BJ (cell line): ENCODE data around the gene SNX10. TPM values are rescaled to one million over a fixed set of nuclear protein-coding genes. Genes with fewer than 3 reads are reported as not detected.

Experiments used
- CTCF ChIA-PET: fragments of 350-600 bp; formaldehyde crosslinking; extraction: SDS; loops from one replicate; lab custom pipeline; 2021; ENCODE audit warnings: antibody characterized with exemption, inconsistent platforms; lab: Yijun Ruan, JAX
- POLR2A ChIA-PET: fragments of 300-600 bp; sonication (Branson Sonifier 250); formaldehyde crosslinking; extraction: SDS; loops from one replicate; lab custom pipeline; 2021; ENCODE audit warnings: antibody characterized with exemption; lab: Charles Lee
- DNase-seq: peaks from one replicate; pipeline ENCODE4 v3.0.0-alpha.2; 2011; ENCODE audit warnings: low read depth
- H3K27me3 ChIP-seq: 2 replicates; pipeline ENCODE4 v1.6.0; 2011; ENCODE audit warnings: low read length; ENCODE audit not compliant: control insufficient read depth, insufficient read depth
- H3K36me3 ChIP-seq: 2 replicates; pipeline ENCODE4 v1.5.1; 2011; ENCODE audit warnings: low read length; ENCODE audit not compliant: control insufficient read depth, insufficient read depth
- H3K4me3 ChIP-seq: 2 replicates; pipeline ENCODE4 v1.5.1; 2011; ENCODE audit warnings: low read depth, mild to moderate bottlenecking, control low read depth, low read length
- polyA plus RNA-seq: library from polyadenylated mRNA; depleted of rRNA; stranded (reverse); fragments of >200 nt; gene quantifications from 2 replicates; pipeline ENCODE4 v1.2.3, GENCODE V29; 2011
- TF ChIP-seq, protein P1 (sequence below): IDR thresholded peaks from 2 replicates; pipeline ENCODE4 v1.5.1; 2011; ENCODE audit warnings: low read depth, mild to moderate bottlenecking, control low read depth, inconsistent platforms, low read length, moderate library complexity; ENCODE audit not compliant: insufficient read depth

SNX10 gene
- polyA plus RNA-seq, 1 experiment = not detected

DNA sequence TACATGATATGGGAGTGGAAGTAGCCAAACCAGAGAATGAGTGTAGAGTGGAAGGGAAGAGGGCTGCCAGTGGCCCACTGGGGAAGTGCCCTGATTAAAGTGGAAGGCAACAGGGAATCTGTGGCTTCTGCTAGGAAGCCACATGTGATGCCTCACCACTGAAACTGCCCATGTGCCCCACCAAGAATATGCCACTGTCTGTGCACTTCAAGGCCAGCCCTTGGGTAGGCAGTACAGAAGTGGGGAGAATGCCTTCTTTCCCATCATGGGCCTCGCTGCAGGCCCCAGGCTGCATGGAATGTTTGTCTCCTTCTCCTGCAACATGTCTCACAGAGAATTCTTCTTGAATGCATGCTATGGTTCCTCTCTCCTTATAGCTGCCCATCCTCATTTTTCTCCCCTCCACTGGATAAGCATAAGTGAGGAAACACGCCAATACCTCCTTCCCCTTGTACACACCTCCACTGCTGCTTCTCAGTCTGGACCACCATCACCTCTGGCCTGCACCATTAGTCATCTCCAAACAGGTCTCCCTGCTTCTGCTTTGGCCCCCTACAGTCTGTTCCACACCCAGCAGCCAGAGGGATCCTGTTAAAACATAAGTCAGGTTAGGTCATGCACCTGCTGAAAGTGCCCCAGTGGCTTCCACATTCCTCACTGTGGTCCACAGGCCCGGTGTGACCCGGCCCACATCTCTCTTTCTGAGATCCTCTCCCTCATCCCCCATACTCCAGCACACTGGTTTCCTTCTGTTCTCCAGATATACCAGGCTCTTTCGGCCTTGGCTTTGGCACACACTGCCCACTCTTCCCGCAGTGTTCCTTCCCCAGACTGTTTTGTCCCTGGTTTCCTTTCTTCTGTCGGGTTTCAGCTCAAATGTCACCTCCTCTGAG, 37.1 kb downstream of the SNX10 start:
- no peak overlapping the region for H3K4me3 ChIP-seq
- ChIA-PET POLR2A (no interaction called here), CTCF (interaction anchor here (0.7 kb wide), 1 partner anchor 19 kb away, joined by 3 read pairs; no protein-coding TSS in a partner anchor)
- no peaks in the 10 kb centered on the region for H3K36me3 ChIP-seq
- TF ChIP-seq, protein P1, sequence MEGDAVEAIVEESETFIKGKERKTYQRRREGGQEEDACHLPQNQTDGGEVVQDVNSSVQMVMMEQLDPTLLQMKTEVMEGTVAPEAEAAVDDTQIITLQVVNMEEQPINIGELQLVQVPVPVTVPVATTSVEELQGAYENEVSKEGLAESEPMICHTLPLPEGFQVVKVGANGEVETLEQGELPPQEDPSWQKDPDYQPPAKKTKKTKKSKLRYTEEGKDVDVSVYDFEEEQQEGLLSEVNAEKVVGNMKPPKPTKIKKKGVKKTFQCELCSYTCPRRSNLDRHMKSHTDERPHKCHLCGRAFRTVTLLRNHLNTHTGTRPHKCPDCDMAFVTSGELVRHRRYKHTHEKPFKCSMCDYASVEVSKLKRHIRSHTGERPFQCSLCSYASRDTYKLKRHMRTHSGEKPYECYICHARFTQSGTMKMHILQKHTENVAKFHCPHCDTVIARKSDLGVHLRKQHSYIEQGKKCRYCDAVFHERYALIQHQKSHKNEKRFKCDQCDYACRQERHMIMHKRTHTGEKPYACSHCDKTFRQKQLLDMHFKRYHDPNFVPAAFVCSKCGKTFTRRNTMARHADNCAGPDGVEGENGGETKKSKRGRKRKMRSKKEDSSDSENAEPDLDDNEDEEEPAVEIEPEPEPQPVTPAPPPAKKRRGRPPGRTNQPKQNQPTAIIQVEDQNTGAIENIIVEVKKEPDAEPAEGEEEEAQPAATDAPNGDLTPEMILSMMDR = no peak
- no peaks in the 10 kb centered on the region for H3K27me3 ChIP-seq
- DNase-seq = no peak

DNA sequence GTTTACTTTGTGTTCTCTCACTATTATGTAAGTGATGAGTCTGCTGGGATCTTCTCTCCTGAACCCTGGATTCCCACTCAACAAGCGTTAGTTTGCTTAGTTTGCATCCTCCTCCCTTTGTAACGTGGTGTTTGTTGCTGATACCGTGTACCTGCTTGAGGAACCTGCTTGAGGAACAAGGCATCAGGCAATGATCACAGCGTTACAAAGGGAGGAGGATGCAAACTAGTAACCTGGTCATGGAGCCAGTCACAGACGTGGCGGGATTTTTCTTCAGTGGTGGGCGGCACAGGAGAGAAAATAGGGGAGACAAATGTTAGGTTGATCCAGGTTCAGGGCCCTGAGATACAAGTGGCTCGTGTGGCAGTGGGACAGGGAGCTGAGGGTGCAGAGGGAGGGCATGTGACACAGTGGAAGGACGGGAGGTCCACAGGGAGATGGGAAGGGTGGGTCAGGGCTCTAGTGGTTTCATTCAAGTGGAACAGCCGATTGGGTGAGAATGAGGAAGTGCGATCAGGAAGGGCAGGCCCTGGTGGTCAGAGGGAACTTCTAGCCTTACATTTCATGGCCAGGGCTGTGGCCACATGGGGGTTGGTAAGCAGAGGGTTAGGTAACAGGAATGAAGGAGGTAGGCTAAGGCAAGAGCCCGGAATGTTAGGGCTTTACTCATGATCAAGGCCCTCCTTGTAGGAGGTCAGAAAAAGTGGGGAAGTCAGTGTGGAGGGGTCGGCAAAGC, 38.0 kb downstream of the SNX10 start:
- Histone ChIP-seq H3K4me3 (no peak overlapping the region), H3K36me3 (no peaks in the 10 kb centered on the region), H3K27me3 (no peaks in the 10 kb centered on the region)
- TF ChIP-seq, protein P1 = no peak
- ChIA-PET POLR2A (no interaction called here), CTCF (no interaction called here)
- DNase-seq = no peak

DNA sequence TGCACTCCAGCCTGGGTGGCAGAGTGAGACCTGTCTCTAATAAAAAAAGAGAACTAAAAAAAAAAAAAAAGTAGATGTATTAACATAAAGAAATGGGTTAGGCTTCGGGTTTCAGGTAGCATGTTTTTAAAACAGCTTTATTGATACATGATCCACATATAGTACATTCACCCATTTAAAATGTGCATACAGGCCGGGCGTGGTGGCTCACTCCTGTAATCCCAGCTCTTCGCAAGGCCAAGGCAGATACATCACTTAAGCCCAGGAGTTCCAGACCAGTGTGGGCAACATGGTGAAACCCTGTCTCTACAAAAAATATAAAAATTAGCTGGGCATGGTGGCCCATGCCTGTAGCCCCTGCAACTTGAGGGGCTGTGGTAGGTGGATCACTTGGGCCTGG, 39.5 kb downstream of the SNX10 start:
- Histone ChIP-seq H3K4me3 (no peak overlapping the region), H3K36me3 (no peaks in the 10 kb centered on the region), H3K27me3 (no peaks in the 10 kb centered on the region)
- ChIA-PET POLR2A (no interaction called here), CTCF (no interaction called here)
- TF ChIP-seq, protein P1 = no peak
- DNase-seq = no peak

DNA sequence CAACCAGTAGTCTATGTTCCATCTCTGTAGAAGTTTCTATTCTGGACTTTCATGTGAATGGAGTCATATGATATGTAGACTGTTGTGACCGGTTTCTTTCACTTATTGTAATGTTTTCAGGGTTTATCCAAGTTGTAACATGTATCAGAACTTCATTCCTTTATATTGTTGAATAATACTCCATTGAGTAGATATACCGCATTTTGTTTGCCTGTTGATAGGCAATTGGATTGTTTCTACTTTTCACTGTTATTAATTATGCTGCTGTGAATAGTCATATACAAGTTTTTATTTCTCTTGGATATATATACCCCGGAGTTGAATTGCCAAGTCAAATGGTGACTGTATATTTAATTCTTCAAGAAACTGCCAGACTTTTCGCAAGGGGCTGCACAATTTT, 40.1 kb downstream of the SNX10 start:
- Histone ChIP-seq H3K4me3 (no peak overlapping the region), H3K36me3 (no peaks in the 10 kb centered on the region), H3K27me3 (no peaks in the 10 kb centered on the region)
- ChIA-PET CTCF (no interaction called here), POLR2A (no interaction called here)
- no peak for DNase-seq
- TF ChIP-seq, protein P1 = no peak

DNA sequence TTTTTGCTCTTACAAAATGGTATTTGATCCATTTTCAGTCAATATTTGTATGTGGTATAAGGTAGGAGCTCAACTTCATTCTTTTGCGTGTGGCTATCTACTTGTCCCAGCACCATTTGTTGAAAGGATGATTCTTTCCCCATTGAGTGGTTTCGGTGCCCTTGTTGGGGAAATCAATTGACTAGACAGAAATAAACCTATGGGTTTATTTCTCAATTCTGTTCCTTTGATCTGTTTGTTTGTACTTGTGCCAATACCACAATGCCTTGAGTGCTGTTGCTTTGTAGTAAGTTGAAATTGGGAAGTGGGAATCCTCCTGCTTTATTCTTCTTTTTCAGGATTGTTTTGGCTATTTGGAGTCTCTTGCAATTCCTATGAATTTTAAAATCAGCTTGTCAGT, 41.0 kb downstream of the SNX10 start:
- CTCF ChIA-PET = no interaction called here

More for the DNA sequence above, 41.0 kb downstream of the SNX10 start:
- H3K4me3 ChIP-seq = no peak overlapping the region
- no peaks in the 10 kb centered on the region for H3K36me3 ChIP-seq
- H3K27me3 ChIP-seq = no peaks in the 10 kb centered on the region
- TF ChIP-seq, protein P1 = no peak
- DNase-seq = no peak
- POLR2A ChIA-PET = no interaction called here
